Stimulated activated CD4-positive, alpha-beta T cell treated with anti-CD3 and anti-CD28 coated beads, Interleukin-1b, Interleukin-23, amount 100 ng/mL, for 48 hours (primary cell): ENCODE measurements around the gene LARP4B.
A peak's percentile ranks its signal among the peaks of the same experiment; 100 is the strongest.

Experiments used
- DNase-seq: peaks from one replicate; pipeline ENCODE4 v3.0.0-alpha.2; 2020

The LARP4B gene

GRCh38 chr10:804787-805619 is 126.5 kb downstream of the LARP4B start:
- DNase-seq = no peak

DNA sequence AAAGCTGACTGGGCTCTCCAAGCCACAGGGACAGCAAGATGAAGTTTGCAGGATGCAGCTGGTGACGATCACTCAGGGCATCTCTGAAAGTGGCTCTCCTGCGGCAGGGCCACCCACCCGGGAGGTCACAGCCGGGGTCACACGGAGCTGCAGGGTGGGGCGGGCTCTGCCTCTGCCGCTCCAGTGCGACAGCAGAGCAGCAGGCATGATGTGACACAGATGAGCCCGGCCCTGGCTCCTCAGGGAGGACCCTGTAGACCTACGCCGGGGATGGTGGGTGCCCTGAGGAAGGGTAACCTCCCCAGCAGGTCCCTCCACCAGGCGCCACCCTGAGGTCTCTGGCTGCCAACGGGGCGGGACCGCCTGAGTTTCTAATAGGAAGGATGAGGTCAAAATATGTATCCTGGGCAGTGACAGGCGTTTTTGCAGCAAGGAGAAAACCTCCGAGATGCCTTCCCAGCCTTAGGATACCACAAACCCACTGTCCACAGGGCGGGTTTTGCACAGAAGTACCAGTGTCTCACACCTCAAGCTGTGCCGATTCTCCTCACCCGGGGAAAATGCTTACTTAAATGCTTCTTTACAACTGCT is 127.2 kb downstream of the LARP4B start:
- DNase-seq = no peak

DNA sequence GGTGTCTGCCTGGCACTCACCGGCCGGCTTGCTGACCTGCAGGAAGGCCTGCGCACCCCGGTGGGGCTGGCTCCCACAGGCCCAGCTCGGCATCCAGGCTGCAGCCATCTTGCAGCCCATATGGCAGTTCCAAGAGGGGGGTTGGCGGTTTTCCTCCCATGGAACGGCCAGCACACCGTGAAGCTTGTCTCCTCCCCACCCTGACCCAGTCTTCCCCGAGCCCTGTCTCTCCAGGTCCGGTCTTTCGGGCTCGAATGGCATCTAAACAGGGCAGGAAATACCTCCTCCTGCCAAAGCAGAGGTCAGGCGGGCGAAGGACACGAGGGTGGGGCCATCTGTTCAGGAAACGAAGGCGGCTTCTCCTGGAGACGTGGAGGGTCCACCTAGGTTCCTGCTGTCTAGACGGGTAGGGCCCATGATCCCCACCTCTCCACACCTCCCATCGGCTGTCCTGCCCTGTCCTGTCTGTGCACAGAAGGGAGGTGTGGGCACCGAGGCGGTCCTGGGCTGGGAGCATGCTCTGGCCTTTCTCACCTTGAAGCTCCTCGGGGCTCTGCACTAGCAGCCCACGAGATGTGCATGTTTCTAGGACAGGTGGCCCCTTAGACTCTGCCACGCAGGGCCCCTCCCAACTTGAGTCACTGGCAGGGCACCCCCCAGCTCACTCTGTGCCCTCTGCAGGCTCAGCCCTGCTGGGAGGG is 128.3 kb downstream of the LARP4B start:
- no peak for DNase-seq

DNA sequence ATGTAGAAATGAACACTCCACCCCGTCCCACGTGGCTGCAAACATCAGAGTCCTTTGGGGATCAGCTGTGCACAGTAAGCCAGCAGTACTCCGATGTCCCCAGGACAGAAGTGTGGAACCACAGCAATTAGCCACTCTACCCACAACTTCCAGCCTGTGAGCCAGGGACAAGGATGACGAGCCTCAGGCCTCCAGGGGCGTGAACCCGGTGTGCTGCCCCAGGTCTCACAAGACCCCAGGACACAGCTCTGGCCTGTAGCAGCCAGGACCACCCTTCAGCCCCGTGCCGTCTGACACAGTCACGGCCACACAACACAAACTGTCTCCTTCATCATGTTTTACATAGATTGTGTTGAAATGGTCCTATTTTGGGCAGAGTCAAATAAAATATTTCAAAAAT is 129.0 kb downstream of the LARP4B start:
- no peak for DNase-seq

- DNase-seq = no peak
Measured at GRCh38 chr10:797179-797578, 134.3 kb downstream of the LARP4B start.

GRCh38 chr10:796233-796632 is 135.3 kb downstream of the LARP4B start:
- DNase-seq = no peak

- DNase-seq = no peak
Measured at GRCh38 chr10:794382-794956, 137.0 kb downstream of the LARP4B start.

DNA sequence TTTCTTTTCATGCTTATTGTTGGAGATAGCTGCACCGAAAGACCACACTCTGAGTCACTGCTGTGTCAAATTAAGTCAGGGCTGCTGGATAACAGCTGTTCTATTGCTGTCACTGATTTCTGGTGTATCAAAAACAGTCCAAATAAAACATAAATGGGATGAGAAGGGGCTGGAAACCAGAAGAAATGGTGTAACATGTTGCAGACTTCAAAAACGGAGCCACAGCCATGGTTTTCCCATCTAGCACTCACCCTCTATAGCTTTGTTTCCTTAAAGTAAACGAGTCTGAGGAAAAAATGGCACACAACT is 138.8 kb downstream of the LARP4B start:
- no peak for DNase-seq

DNA sequence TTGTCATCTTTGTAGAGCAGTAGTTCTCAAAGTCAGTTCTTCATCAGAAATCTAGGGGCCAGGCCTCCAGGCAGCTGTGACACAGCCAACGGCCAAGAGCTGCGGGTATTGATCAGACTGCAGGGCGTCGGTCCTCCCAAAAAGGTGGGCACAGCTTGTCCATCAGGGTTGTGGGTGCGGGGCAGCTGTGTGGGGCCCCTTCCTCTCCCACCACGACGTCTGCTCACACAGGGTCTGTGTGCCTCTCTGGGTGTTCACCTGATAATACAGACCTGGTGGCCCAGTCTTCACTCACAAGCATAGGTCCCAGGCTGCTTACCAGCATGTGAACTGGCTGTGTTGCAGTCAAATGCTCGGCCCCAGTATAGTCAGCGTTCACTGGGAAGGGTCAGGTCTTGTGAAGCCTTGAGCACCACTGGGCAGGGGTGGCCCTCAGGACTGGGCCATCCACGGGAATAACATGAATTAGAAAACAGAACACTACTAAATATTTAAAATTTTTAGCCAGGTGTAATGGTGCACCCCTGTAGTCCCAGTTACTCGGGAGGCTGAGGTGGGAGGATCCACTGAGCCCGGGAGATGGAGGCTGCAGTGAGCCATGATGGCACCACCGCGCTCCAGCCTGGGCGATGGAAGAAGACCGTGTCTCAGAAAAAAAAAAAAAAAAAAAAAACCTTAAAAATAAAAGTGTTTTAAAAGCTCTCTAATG is 139.3 kb downstream of the LARP4B start:
- no peak for DNase-seq

DNA sequence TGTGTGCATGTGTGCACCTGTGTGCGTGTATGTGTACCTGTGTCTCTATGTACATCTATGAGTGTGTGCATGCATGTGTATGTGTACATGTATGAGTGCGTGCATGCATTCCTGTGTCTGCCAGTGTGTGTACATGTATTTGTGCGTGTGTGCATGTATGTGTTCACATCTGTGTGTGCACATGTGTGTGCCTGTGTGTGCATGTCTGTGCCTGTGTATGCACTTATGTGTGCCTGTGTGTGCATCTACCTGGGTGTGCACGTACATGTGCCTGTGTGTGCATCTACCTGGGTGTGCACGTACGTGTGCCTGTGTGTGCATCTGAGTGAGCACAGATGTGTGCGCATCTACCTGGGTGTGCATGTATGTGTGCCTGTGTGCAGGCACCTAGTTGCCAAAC is 139.9 kb downstream of the LARP4B start:
- no peak for DNase-seq

DNA sequence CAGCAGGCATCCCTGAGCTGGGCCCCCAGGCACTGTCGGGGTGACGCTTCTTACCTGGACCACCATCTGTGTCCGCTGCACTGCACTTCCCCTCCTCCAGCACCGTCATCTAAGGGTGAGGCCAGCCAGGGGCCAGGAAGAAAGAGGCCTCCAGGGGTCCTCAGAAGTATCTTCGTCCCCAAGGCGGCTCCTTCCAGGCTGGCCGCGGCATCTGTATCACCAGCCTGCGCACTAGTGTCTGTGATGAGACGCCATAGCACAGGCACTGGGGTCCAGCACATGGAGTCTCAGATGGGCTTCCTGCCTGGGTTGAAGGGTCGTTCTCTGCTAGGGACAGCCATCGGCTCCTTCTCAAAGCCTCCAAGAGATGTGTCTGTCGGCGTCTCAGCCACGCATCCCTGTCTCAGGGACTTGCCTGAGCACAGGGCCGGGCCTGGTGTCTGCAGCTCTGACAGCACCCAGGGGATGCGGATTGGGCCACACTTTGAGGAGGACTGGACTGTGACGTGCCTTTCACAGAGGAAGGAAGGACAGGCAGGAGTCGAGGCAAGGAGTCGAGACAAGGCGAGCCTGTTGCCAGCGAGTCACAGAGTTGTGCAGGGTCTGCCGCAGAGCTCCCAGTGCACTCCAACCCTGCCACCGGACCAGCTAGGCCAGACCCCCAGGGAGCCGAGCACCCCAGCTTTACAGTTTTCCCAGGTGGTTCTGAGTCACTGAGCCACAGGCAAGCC is 140.5 kb downstream of the LARP4B start:
- DNase-seq = no peak

DNA sequence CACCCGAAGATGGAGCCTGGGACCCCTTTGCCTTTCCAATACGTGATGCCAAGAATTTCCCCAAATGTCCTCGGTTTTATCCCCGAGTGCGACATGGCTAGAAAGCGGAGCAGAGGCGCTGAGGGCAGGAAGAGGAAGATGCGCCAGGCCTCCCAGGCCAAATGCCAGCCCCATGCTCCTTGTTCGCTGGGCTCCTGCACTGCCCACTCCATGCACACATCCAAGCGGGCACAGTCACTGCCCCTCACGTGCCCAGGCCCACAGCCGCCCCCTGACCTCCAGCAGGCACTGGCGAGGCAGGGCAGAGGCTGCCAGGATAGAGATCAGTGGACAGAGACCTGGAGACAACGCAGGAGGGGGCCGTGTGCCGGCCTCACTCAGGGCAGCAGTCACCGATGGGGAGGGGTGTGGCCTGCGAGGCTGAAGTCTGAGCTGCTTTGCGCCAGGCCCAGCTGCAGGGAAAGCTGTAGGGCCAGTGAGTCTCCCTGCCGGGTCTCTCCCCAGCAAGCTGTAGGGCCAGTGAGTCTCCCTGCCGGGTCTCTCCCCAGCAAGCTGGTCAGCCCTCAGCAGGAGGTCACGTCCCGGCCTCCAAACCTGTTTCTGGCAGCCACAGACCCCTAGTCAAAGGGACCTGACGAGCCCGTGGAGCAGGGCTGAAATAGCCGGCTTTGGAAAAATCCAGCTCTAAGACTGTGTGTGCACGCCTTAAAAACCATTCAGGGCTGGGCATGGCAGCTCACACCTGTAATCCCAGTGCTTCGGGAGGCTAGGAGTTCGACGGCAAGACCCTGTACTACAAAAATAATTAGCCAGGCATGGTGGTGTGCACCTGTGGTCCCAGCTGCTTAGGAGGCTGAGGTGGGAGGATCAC is 141.4 kb downstream of the LARP4B start:
- DNase-seq = no peak

DNA sequence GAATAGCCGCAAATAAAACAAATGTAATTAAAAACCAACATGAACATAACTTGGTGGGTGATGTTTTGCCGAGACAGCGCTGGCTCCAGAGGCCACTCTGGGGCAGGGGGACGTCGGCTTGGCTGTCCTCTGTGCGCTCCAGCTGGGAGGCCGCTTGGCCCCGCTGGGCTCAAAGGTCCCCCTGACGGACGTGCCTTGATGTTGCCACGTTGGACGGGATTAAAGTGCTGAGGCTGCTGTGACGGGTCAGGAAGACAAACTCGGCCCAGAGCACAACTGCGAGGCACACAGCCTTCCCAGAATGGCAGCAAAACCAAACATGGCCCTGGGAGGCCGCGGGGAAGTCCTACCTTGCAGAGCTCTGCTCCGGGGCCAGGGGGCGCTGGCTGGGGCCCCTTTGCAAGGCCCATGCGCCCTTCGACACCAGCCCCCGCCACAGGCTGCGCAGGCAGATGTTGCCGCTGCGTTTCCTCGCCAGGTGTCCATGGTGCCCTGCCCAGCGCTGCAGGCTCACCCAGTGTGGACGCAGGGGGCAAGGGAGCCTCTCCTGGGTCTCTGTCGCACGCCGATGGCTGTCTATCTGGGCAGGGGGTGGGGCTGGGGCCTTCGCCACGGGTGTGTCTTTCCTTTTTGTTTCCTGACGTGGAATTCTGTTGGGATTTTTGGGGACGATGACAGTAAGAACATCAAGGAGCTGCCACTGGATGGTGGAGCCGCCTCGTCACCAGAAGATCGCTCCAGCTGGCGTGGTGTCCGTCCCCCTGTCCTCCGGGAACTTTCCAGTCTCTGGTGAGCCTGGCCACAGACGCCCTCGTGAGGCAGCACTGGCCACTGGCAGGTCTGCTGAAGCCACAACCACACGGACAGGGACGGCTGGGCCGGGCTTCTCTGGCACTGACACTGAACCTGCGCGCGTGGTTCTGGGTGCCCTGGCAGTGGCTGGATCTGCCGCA is 142.4 kb downstream of the LARP4B start:
- peak; percentile 37 for DNase-seq

GRCh38 chr10:787933-788651 is 143.4 kb downstream of the LARP4B start:
- no peak for DNase-seq

DNA sequence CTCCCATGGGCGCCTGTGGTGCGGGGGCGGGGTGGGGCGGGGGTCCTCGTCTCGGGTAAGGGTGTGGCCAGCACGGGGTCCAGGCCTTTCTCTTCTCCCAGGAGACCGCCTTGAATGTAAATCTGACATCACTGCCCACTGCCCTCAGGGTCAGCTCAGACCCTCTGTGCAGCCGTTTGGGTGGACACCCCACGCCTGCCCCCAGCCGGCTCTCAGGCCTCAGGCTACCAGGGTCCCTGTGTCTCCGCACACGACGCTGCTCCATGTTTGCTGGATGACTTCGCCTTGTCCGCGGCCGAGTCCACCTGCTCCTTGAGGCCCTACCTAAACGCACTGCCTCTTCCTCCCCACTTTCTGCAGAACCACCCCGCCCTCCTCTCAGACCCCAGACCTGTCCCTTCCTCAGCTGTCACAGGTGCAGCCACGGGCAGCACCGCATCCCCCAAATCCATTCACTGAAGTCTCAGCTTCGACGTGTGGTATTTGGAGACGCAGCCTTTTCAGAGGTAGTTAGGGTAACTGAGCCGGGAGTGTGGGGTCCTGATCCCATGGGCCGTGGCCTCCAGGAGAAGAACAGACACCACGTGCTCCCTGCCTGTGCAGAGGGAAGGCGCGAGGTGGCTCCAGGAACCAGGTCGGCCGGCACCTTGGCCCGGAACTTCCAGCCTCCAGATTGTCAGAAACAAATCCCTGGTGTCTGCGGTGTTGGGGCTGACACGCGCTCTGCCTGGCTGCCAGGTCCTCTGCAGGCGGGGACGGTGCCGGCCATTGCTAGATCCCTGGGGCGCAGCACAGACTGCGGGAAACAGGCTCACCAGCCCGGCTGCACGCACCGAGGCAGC is 144.7 kb downstream of the LARP4B start:
- DNase-seq = no peak

DNA sequence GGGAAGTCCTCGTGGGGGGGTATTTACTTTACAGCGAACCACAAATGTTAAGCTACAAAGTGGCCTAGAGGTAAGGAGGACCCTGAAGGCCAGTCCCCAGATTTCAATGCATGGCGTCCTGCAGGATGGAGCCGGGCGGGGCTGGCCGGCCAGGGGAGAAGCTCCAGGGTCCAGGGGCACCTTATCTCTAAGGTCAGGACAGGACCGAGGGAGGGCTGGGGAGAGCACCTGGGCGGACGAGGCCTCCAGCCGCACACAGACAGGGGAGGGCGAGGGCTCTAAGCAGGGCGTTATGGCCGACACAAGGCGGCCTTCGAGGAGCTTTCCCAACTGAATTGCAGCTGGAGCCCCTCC is 145.7 kb downstream of the LARP4B start:
- no peak for DNase-seq

DNA sequence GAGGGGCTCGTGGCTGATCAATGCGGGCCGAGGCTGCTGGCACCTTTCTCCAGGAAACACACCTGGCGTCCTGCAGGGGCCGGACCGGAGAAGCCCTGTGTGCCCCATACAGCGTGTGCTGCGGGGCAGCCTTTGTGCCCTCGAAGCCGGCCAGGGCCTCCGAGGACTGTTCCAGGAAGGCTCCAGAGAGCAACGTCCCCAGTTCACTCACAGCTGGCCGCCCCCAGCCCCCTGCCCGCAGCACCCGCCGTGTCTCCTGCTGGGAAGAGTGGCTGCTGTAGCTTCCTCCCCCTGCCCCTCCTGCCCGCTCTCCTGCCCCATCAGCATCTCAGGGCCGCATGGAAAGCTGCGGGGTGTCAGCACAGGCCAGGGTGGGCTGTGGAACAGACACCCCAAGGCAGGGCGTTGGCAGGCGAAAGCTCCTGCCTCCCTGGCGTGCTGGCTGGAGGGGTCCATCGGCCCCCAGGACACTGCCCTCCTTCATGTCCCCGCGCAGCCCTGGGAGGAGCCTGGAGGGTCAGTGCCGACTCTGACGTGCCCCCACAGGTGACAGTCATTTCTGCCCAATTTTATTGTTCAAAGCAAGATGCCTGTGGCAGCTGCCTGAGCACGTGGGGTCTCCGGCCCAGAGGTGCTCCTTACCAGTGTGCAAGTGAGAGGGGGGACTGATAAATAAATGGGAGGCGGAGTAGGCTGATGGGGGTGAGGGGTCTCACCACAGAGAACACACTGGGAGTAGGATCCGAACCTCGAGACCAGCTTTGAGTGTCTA is 146.2 kb downstream of the LARP4B start:
- no peak for DNase-seq
